ENCODE measurements around the gene EPN2. TPM values are rescaled to one million over a fixed set of nuclear protein-coding genes. Genes with fewer than 3 reads are reported as not detected.

EPN2 gene
- polyA plus RNA-seq, 6 donors from 2014 or later, result 9.8 to 35.0 (median 28.9) TPM

- no peak for ATAC-seq (ENCODE audit: low read depth in 2 of 2)
- H3K4me1 Mint-ChIP-seq, result peaks cover 0 to 5% (median 0%) of the 10 kb centered on the region in 3 donors
Measured at GRCh38 chr17:19329839-19330238, 92.7 kb downstream of the EPN2 start.

GRCh38 chr17:19330271-19330670 is 93.1 kb downstream of the EPN2 start:
- peaks cover 0 to 8% (median 0%) of the 10 kb centered on the region in 3 donors for H3K27me3 Mint-ChIP-seq
- H3K27ac Mint-ChIP-seq, result peak overlapping the region in 2 of 6 donors; percentile 72 to 79
- peaks cover 0 to 5% (median 0%) of the 10 kb centered on the region in 3 donors for H3K4me1 Mint-ChIP-seq
- peaks cover 0 to 7% of the 10 kb centered on the region in 2 donors for H3K36me3 Mint-ChIP-seq
- no peak for ATAC-seq (ENCODE audit: low read depth in 2 of 2)
- H3K4me3 Mint-ChIP-seq, result no peak overlapping the region
- peaks cover 0 to 10% (median 7%) of the 10 kb centered on the region in 7 donors for H3K9me3 Mint-ChIP-seq
- no peak for DNase-seq

More at GRCh38 chr17:19329839-19330238, 92.7 kb downstream of the EPN2 start:
- H3K27me3 Mint-ChIP-seq, result peaks cover 0 to 8% (median 0%) of the 10 kb centered on the region in 3 donors
- no peak for DNase-seq
- H3K9me3 Mint-ChIP-seq, result peaks cover 0 to 14% (median 12%) of the 10 kb centered on the region in 7 donors
- H3K4me3 Mint-ChIP-seq, result no peak overlapping the region
- peaks cover 0 to 8% of the 10 kb centered on the region in 2 donors for H3K36me3 Mint-ChIP-seq
- H3K27ac Mint-ChIP-seq, result peak overlapping the region in 1 of 6 donors; percentile 72

GRCh38 chr17:19331134-19331533 is 94.0 kb downstream of the EPN2 start:
- Mint-ChIP-seq H3K4me1 (peaks cover 0 to 5% (median 0%) of the 10 kb centered on the region in 3 donors), H3K27me3 (peaks cover 0 to 8% (median 6%) of the 10 kb centered on the region in 3 donors), H3K36me3 (no peaks in the 10 kb centered on the region), H3K4me3 (no peak overlapping the region), H3K9me3 (peaks cover 0 to 2% (median under 1%) of the 10 kb centered on the region in 7 donors), H3K27ac (no peak overlapping the region)
- DNase-seq (no peak), ATAC-seq (ENCODE audit: low read depth in 2 of 2) (no peak)

GRCh38 chr17:19331543-19332245 is 94.5 kb downstream of the EPN2 start:
- ATAC-seq (ENCODE audit: low read depth in 2 of 2) (no peak), DNase-seq (no peak)
- Mint-ChIP-seq H3K4me3 (no peak overlapping the region), H3K27me3 (peaks cover 0 to 6% (median 2%) of the 10 kb centered on the region in 3 donors), H3K36me3 (no peaks in the 10 kb centered on the region), H3K9me3 (no peaks in the 10 kb centered on the region), H3K27ac (peak overlapping the region in 1 of 6 donors; percentile 33), H3K4me1 (peaks cover 0 to 5% (median 0%) of the 10 kb centered on the region in 3 donors)

GRCh38 chr17:19332371-19333131 is 95.4 kb downstream of the EPN2 start:
- Mint-ChIP-seq H3K9me3 (no peaks in the 10 kb centered on the region), H3K27me3 (peaks cover 0 to 13% (median 7%) of the 10 kb centered on the region in 3 donors), H3K36me3 (no peaks in the 10 kb centered on the region), H3K4me1 (peaks cover 0 to 9% (median 6%) of the 10 kb centered on the region in 3 donors), H3K4me3 (no peak overlapping the region), H3K27ac (no peak overlapping the region)
- ATAC-seq (ENCODE audit: low read depth in 2 of 2) (peak in 1 of 2 donors; percentile 32), DNase-seq (no peak)

- H3K27ac Mint-ChIP-seq, result no peak overlapping the region
- peaks cover 2 to 9% (median 6%) of the 10 kb centered on the region in 3 donors for H3K4me1 Mint-ChIP-seq
- H3K27me3 Mint-ChIP-seq, result peaks cover 0 to 13% (median 7%) of the 10 kb centered on the region in 3 donors
- H3K9me3 Mint-ChIP-seq, result no peaks in the 10 kb centered on the region
- DNase-seq (no peak), ATAC-seq (ENCODE audit: low read depth in 2 of 2) (no peak)
- no peaks in the 10 kb centered on the region for H3K36me3 Mint-ChIP-seq
- no peak overlapping the region for H3K4me3 Mint-ChIP-seq
Measured at GRCh38 chr17:19333132-19333440, 95.9 kb downstream of the EPN2 start.

GRCh38 chr17:19333736-19334290 is 96.6 kb downstream of the EPN2 start:
- Mint-ChIP-seq H3K4me1 (peaks cover 2 to 9% (median 6%) of the 10 kb centered on the region in 3 donors), H3K4me3 (peak overlapping the region in 1 of 8 donors; percentile 47), H3K36me3 (no peaks in the 10 kb centered on the region), H3K27ac (no peak overlapping the region), H3K9me3 (no peaks in the 10 kb centered on the region), H3K27me3 (peaks cover 0 to 13% (median 12%) of the 10 kb centered on the region in 3 donors)
- DNase-seq, result no peak
- ATAC-seq (ENCODE audit: low read depth in 2 of 2), result no peak

- ATAC-seq (ENCODE audit: low read depth in 2 of 2), result no peak
- H3K27ac Mint-ChIP-seq, result no peak overlapping the region
Measured at GRCh38 chr17:19334331-19334730, 97.2 kb downstream of the EPN2 start.

GRCh38 chr17:19335951-19336631 is 98.9 kb downstream of the EPN2 start:
- no peak for ATAC-seq (ENCODE audit: low read depth in 2 of 2)
- H3K4me1 Mint-ChIP-seq, result peaks cover 2 to 9% (median 6%) of the 10 kb centered on the region in 3 donors
- H3K36me3 Mint-ChIP-seq, result no peaks in the 10 kb centered on the region
- H3K4me3 Mint-ChIP-seq, result no peak overlapping the region
- no peaks in the 10 kb centered on the region for H3K9me3 Mint-ChIP-seq
- H3K27ac Mint-ChIP-seq, result no peak overlapping the region
- peaks cover 9 to 25% (median 16%) of the 10 kb centered on the region in 3 donors for H3K27me3 Mint-ChIP-seq
- DNase-seq, result no peak

More at GRCh38 chr17:19334331-19334730, 97.2 kb downstream of the EPN2 start:
- Mint-ChIP-seq H3K4me1 (peaks cover 2 to 9% (median 6%) of the 10 kb centered on the region in 3 donors), H3K9me3 (no peaks in the 10 kb centered on the region), H3K27me3 (peaks cover 1 to 17% (median 13%) of the 10 kb centered on the region in 3 donors), H3K36me3 (no peaks in the 10 kb centered on the region), H3K4me3 (peak overlapping the region in 1 of 8 donors; percentile 47)
- no peak for DNase-seq

- no peaks in the 10 kb centered on the region for H3K36me3 Mint-ChIP-seq
- ATAC-seq (ENCODE audit: low read depth in 2 of 2) (peak in 1 of 2 donors; percentile 24), DNase-seq (no peak)
- H3K9me3 Mint-ChIP-seq, result no peaks in the 10 kb centered on the region
- H3K27ac Mint-ChIP-seq, result peak overlapping the region in 2 of 6 donors; percentile 6 to 28
- H3K4me1 Mint-ChIP-seq, result peaks cover 2 to 17% (median 6%) of the 10 kb centered on the region in 3 donors
- peaks cover 13 to 36% (median 26%) of the 10 kb centered on the region in 3 donors for H3K27me3 Mint-ChIP-seq
- peak overlapping the region in 1 of 8 donors; percentile 25 for H3K4me3 Mint-ChIP-seq
Measured at GRCh38 chr17:19336938-19337711, 100.0 kb downstream of the EPN2 start.

GRCh38 chr17:19337712-19338023 is 100.5 kb downstream of the EPN2 start:
- Mint-ChIP-seq H3K4me3 (no peak overlapping the region), H3K9me3 (no peaks in the 10 kb centered on the region), H3K27ac (peak overlapping the region in 1 of 6 donors; percentile 28), H3K4me1 (peaks cover 2 to 15% (median 6%) of the 10 kb centered on the region in 3 donors), H3K27me3 (peaks cover 14 to 39% (median 29%) of the 10 kb centered on the region in 3 donors), H3K36me3 (no peaks in the 10 kb centered on the region)
- ATAC-seq (ENCODE audit: low read depth in 2 of 2), result peak in 1 of 2 donors; percentile 7
- no peak for DNase-seq
